ENCODE results near the gene C1QA.

C1QA gene

GRCh38 chr1:22619798-22620197 is 16.6 kb upstream of the C1QA start:
- H3K4me3 ChIP-seq (ENCODE audit: low read depth, low read length), result no peak overlapping the region
- TF ChIP-seq CTCF (IDR thresholded peaks at IDR 0.05; ENCODE audit: low read depth, low read length), result no peak

GRCh38 chr1:22621761-22622160 is 14.7 kb upstream of the C1QA start:
- H3K4me3 ChIP-seq (ENCODE audit: low read depth, low read length), result no peak overlapping the region
- no peak for TF ChIP-seq CTCF (IDR thresholded peaks at IDR 0.05; ENCODE audit: low read depth, low read length)

- TF ChIP-seq CTCF (IDR thresholded peaks at IDR 0.05; ENCODE audit: low read depth, low read length), result no peak
- no peak overlapping the region for H3K4me3 ChIP-seq (ENCODE audit: low read depth, low read length)
Measured at GRCh38 chr1:22625262-22625925, 11.0 kb upstream of the C1QA start.

GRCh38 chr1:22626237-22627157 is 9.9 kb upstream of the C1QA start:
- no peak overlapping the region for H3K4me3 ChIP-seq (ENCODE audit: low read depth, low read length)
- TF ChIP-seq CTCF (IDR thresholded peaks at IDR 0.05; ENCODE audit: low read depth, low read length), result no peak

GRCh38 chr1:22627331-22627730 is 9.1 kb upstream of the C1QA start:
- no peak for TF ChIP-seq CTCF (IDR thresholded peaks at IDR 0.05; ENCODE audit: low read depth, low read length)
- no peak overlapping the region for H3K4me3 ChIP-seq (ENCODE audit: low read depth, low read length)

- no peak overlapping the region for H3K4me3 ChIP-seq (ENCODE audit: low read depth, low read length)
- TF ChIP-seq CTCF (IDR thresholded peaks at IDR 0.05; ENCODE audit: low read depth, low read length), result no peak
Measured at GRCh38 chr1:22628698-22629444, 7.6 kb upstream of the C1QA start.

Measured in WI38 (cell line).